Activated CD8-positive, alpha-beta memory T cell treated with anti-CD3 and anti-CD28 coated beads, Interleukin-2, amount 50 U/mL, for 1 hour (primary cell): Measurements from ENCODE around the gene CNTN4.

Experiments
- DNase-seq: peaks from one replicate; pipeline ENCODE4 v3.0.0-alpha.2; 2020; ENCODE audit errors: extremely low read depth

Gene CNTN4

DNA sequence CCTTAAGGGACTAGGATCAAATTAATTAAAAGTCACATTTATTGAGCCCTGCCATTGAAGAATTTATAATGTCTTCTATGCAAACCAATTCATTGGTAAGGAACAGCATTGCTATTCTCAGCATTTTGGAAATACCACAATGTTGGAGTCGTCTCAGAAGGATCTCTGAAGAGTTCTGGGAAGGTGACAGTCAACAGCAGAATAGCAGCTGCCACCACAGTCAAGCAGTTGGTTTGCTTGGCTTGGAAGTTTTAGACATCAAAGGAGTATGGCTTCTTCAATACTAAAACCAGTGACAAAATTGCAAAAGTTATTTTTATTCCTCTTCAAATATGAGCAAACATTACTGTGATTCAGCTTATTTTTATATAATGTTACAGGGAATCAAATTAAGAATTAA, 167.9 kb downstream of the CNTN4 start:
- no peak for DNase-seq

DNA sequence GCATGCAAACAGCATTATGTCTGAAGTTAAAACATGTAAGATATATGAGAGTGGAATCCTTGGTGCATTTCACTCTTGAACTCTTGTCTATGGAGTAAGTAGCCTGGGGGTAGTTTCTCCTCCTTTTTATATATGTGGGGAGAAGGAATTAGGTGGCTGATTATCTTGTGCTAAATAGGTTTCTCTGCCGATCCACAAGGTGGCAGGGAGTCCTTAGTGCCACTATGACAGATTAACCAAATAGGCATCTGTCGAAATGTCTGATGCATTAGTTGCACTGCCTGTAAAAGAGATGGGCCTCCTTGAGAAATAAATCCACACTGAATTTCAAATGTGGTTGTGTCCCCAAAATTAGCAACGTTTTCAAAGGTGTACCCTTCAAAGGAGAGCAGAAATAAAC, 170.1 kb downstream of the CNTN4 start:
- DNase-seq, result no peak

- no peak for DNase-seq
Observed at GRCh38 chr3:2274526-2274925, 175.9 kb downstream of the CNTN4 start.

DNA sequence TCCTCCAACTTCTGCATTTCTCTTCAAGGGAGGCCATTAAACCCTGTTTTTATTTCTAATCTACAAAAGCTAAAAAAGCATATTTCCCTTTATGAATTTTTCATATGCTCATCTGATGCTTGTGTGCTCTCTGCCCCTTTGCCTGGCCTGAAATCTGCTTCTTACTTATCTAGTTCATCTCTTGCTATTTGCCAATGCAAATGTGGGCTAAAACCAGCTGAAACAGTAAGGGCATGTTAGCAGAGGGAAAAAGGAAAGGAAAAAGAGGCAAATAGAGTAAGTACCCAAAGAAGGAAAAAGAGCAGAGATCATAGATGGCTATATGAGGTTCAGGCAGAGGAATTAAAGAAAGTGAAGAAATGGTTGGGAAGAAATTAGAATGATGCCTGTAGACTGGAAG, 185.2 kb downstream of the CNTN4 start:
- DNase-seq, result no peak

DNA sequence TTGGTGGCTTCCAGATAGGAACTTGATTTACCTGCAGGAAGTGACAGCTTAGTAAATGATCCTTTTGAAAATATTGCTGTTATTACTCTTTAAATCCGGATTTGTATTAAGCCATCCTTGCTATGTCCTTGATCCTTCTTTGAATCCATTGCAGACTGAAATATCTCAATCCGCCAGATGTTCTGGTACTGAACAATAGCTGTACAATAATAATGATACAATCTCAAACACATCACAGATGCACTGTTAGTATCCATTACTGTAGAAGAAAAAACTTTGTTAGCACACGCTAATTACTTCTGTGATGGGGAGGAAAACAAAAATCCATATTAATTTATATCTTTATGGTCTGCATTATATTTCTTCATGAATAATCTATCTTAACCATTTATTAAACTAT, 202.3 kb downstream of the CNTN4 start:
- no peak for DNase-seq

DNA sequence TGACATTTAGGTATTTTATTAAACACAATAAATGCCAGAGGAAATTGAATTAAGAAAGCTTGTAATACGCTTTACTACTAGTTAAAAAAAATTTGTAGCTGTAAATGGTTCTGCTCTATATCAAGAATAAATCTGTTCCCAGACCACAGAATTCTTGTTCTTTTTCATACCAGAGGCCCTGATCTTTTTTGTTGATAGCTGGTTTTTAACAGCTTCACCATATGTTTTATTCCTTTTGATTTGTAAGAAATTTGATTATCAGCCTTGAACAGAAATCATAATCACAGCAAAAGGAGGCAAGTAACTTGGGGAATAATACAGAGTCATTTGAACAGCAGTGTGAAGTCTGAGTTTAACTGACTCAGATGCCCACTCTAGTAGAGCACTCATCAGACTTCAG, 202.7 kb downstream of the CNTN4 start:
- DNase-seq, result no peak

- no peak for DNase-seq
Observed at GRCh38 chr3:2303566-2303965, 204.9 kb downstream of the CNTN4 start.

GRCh38 chr3:2311022-2311421, 212.4 kb downstream of the CNTN4 start:
- DNase-seq, result no peak

- no peak for DNase-seq
Observed at GRCh38 chr3:2317521-2317920, 218.9 kb downstream of the CNTN4 start.

DNA sequence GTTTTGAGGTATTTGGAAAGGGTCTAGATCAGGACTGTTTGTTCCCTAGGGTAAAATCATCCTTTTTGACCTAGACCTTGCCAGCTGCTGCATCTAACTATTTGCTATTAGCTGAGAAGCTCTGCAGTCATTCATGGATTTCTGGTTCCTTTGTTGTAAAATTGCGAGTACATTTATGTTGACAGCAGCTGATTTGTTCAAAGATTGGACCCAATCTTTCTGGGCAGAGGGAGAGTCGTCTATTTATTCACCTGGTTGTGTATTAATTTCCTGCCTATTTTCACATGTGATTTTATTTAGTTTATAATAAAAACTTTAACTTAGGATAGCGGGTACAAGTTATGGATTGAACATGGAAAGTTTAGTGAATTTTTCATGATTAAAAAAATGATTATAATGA, 236.3 kb downstream of the CNTN4 start:
- no peak for DNase-seq

GRCh38 chr3:2343031-2343682, 244.5 kb downstream of the CNTN4 start:
- no peak for DNase-seq

DNA sequence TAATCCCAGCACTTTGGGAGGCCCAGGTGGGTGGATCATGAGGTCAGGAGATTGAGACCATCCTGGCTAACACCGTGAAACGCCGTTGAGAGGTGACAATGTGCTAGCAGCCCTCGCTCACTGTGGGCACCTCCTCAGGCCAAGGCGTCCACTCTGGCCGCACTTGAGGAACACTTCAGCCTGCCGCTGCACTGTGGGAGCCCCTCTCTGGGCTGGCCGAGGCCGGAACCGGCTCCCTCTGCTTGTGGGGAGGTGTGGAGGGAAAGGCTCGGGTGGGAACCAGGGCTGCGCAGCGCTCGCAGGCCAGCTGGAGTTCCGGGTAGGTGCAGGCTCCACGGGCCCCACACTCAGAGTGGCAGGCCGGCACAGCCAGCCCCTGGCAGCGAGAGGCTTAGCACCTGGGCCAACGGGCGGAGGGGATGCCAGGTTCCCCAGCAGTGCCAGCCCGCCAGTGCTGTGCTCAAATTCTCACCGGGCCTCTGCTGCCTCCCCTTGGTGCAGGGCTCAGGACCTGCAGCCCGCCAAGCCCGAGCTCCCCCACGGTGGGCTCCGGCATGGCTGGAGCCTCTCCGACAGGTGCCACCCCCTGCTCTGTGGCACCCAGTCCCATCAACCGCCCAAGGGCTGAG, 253.6 kb downstream of the CNTN4 start:
- no peak for DNase-seq

- DNase-seq, result no peak
Observed at GRCh38 chr3:2354702-2355101, 256.0 kb downstream of the CNTN4 start.

GRCh38 chr3:2356298-2356950, 257.8 kb downstream of the CNTN4 start:
- DNase-seq, result no peak

GRCh38 chr3:2360815-2361214, 262.1 kb downstream of the CNTN4 start:
- no peak for DNase-seq

GRCh38 chr3:2362122-2362521, 263.5 kb downstream of the CNTN4 start:
- DNase-seq, result no peak

- DNase-seq, result no peak
Observed at GRCh38 chr3:2363854-2364253, 265.2 kb downstream of the CNTN4 start.

- no peak for DNase-seq
Observed at GRCh38 chr3:2370317-2370716, 271.7 kb downstream of the CNTN4 start.

DNA sequence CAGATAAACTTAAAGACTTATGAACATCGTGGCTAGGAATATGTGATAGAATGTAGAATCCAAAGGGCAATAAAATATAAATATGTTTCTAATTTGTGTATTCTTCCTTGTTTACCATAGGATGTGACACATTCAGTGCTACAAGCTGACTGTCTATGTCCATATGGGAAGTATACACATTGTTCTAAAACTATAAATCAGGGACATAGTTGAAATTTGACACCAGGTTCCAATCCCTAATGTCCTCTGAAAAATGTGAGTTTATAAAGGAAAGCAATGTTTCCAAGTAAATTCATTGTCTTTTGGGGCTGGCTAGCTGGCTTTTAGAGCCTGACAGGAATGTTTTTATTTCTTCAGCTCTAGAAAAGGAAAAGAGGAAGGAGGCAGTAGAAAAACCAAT, 273.6 kb downstream of the CNTN4 start:
- no peak for DNase-seq

GRCh38 chr3:2375376-2375775, 276.7 kb downstream of the CNTN4 start:
- DNase-seq, result no peak

DNA sequence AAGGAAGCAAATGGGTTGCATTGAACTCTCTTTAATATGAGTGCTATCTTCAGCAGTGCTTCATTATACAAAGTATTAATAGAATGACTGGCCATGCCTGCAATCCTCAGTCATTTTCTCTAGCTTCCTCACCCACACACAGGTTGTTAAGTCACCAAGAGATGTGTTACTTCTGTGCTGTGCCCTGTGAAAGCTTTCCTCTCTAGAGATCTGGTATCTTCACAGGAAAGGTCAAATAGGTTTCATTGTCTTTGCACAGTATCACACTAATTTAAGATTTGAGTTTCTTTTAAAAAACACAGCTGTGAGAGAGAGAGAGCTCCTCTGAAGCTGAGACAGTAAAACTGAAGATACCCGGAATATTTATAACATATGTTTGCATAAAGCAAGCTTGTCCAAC, 278.6 kb downstream of the CNTN4 start:
- DNase-seq, result no peak

DNA sequence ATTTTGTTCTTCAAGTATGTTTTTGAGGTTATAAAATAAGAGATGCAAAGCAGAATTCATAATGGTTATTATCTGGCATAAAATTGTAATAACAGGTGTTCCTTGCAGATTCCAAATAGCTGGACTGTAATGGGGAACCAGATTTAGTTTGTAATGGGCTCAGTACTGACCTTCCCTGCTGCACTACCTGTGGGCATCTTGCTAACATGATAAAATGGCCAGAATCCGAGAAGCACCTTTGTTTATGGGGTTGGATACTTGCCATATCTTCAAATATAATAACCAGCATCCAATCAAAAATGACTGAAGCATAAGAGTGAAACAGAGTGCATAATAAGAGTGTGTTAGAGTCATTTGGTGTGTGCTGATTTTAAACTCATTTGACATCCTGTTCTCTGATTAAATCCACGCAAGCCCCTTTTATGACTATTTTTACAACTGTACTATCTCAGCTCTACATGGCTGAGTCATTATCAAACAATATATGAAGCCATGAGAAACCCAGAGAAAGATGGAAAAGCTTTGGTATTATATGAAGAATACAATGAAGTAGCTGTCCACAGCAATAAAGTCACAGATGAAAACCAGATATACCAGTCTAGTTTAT, 292.4 kb downstream of the CNTN4 start:
- no peak for DNase-seq

DNA sequence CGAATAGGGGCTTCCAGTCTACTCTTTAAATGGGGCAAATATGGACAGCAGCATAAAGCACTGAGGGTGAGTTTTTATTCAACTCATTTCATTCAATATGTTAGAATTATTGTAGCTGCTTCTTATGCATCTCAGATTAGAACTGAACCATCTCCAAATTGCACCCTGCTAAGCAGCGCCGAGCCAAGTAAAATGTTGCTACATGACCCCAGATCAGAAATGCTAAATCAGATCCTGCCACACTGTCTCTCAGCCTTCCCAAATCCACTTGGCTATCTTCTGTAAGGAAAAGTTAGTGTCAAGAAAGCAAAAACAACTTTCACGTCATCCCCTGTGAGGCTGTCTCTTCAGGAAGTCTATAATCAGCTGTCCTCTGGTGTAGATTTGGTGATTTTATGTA, 293.2 kb downstream of the CNTN4 start:
- DNase-seq, result no peak
